IPS-18a (cell line): ENCODE results near the gene RAB11FIP4.
"Not testable (repeated sequence)": the region's sequence is repeated elsewhere in the genome, so short reads cannot be mapped to it uniquely, and the experiment has no call there.

Experiments
- H3K27ac ChIP-seq: one replicate; pipeline ENCODE4 v1.5.1; 2013; ENCODE audit warnings: low read length
- H3K27me3 ChIP-seq: one replicate; pipeline ENCODE4 v1.6.1; 2013; ENCODE audit warnings: mild to moderate bottlenecking, low read length; ENCODE audit not compliant: control insufficient read depth, insufficient read depth
- H3K36me3 ChIP-seq: one replicate; pipeline ENCODE4 v1.6.1; 2013; ENCODE audit warnings: low read depth, low read length; ENCODE audit not compliant: control insufficient read depth
- H3K4me1 ChIP-seq: one replicate; pipeline ENCODE4 v1.6.1; 2013; ENCODE audit warnings: low read depth, low read length; ENCODE audit not compliant: control insufficient read depth
- H3K4me3 ChIP-seq: one replicate; pipeline ENCODE4 v1.5.1; 2013; ENCODE audit warnings: low read length
- H3K9ac ChIP-seq: one replicate; pipeline ENCODE4 v1.6.1; 2013; ENCODE audit warnings: mild to moderate bottlenecking, low read length, moderate library complexity
- H3K9me3 ChIP-seq: one replicate; pipeline ENCODE4 v1.6.1; 2013; ENCODE audit warnings: low read depth, low read length; ENCODE audit not compliant: control insufficient read depth

The RAB11FIP4 gene

GRCh38 chr17:31374094-31374447 is 17.4 kb upstream of the RAB11FIP4 start:
- no peaks in the 10 kb centered on the region for H3K27me3 ChIP-seq

GRCh38 chr17:31374503-31374902 is 17.0 kb upstream of the RAB11FIP4 start:
- Histone ChIP-seq H3K4me3 (no peak overlapping the region), H3K9me3 (no peaks in the 10 kb centered on the region), H3K36me3 (no peaks in the 10 kb centered on the region), H3K4me1 (peaks cover 15% of the 10 kb centered on the region), H3K9ac (no peak overlapping the region), H3K27me3 (no peaks in the 10 kb centered on the region), H3K27ac (no peak overlapping the region)

More at GRCh38 chr17:31374094-31374447, 17.4 kb upstream of the RAB11FIP4 start:
- no peak overlapping the region for H3K4me3 ChIP-seq
- H3K27ac ChIP-seq = no peak overlapping the region
- no peaks in the 10 kb centered on the region for H3K36me3 ChIP-seq
- no peaks in the 10 kb centered on the region for H3K9me3 ChIP-seq
- H3K9ac ChIP-seq = no peak overlapping the region
- peaks cover 15% of the 10 kb centered on the region for H3K4me1 ChIP-seq

GRCh38 chr17:31378638-31379037 is 12.8 kb upstream of the RAB11FIP4 start:
- Histone ChIP-seq H3K4me1 (peaks cover 15% of the 10 kb centered on the region), H3K36me3 (no peaks in the 10 kb centered on the region), H3K9me3 (no peaks in the 10 kb centered on the region), H3K9ac (no peak overlapping the region), H3K27ac (peak overlapping the region; percentile 15), H3K27me3 (no peaks in the 10 kb centered on the region), H3K4me3 (no peak overlapping the region)

- Histone ChIP-seq H3K4me1 (peaks cover 15% of the 10 kb centered on the region), H3K9ac (no peak overlapping the region), H3K27ac (no peak overlapping the region), H3K4me3 (no peak overlapping the region), H3K9me3 (no peaks in the 10 kb centered on the region), H3K27me3 (no peaks in the 10 kb centered on the region), H3K36me3 (no peaks in the 10 kb centered on the region)
Measured at GRCh38 chr17:31379597-31380205, 11.8 kb upstream of the RAB11FIP4 start.

DNA sequence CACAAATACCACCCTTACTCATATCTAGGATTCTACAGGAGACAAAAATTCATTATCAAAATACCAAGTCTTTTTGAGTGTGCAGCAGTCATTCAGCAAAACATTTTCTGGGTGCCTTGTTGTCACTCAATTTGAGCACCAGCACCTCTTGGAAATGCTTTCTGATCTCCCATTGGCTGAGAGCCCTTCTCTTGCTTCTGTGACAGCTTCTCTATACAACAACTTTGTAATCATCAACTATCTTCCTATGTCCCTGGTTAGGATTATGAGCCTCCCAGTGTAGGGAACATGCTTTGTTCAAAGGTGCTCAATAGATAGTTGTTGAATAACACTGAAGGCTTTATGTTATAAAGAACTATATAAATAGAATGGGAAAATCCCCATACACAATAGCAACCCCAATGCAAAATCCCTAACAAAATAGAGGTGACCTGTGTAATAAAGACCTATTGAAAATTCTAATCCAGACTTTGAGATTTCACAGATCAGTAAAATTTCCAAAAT is 10.3 kb upstream of the RAB11FIP4 start:
- H3K36me3 ChIP-seq = no peaks in the 10 kb centered on the region
- H3K4me3 ChIP-seq = no peak overlapping the region
- H3K4me1 ChIP-seq = peaks cover 11% of the 10 kb centered on the region
- no peaks in the 10 kb centered on the region for H3K9me3 ChIP-seq
- H3K27me3 ChIP-seq = no peaks in the 10 kb centered on the region
- H3K9ac ChIP-seq = no peak overlapping the region
- H3K27ac ChIP-seq = no peak overlapping the region

- H3K27me3 ChIP-seq = not testable (repeated sequence)
Measured at GRCh38 chr17:31382668-31383275, 8.7 kb upstream of the RAB11FIP4 start.

GRCh38 chr17:31383488-31383887 is 8.0 kb upstream of the RAB11FIP4 start:
- H3K36me3 ChIP-seq, H3K4me3 ChIP-seq, H3K27me3 ChIP-seq, H3K9me3 ChIP-seq, H3K9ac ChIP-seq, H3K27ac ChIP-seq, H3K4me1 ChIP-seq: not testable (repeated sequence)

More at GRCh38 chr17:31382668-31383275, 8.7 kb upstream of the RAB11FIP4 start:
- not testable (repeated sequence) for H3K4me3 ChIP-seq, H3K36me3 ChIP-seq, H3K9ac ChIP-seq, H3K27ac ChIP-seq, H3K9me3 ChIP-seq
- peaks cover 11% of the 10 kb centered on the region for H3K4me1 ChIP-seq

DNA sequence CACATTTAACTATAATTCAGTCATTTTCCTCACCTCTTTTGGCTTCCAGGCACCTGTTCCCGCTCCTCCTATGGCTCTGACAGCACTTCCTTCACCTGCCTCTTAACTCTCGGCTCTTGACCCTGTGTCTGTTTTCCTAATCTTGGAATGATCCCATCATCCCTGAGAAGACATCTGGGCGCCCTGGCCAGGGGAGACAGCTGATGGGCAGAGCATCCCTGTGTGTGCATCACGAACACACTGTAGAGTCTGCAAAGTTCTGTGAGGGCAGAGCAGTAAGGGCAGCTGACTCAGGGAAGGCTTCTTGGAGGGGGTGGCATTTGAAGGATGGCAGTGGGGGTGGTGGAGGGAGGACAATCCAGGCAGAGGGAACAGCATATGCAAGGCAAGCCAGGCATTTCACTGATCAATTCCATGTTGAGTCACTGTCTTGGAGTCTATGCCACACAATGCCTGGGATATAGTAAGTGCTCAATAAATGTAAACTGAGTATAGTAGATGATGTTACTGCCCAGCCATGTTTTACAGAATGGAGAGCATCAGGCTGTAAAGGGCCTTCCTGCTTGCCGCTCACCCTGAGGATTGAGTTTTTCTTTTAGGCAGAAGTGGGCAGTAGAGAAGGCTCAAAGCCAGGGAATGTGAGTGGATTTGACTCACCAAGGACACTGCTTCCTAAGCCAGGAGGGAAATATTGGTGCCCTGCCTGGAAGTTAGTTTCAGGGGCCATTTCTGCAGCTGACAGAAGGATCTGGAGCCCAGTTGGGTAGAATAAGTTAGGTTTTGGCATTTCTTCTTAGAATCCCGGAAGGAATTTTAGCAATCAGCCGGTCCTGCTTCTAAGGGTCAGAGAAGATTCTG is 5.8 kb upstream of the RAB11FIP4 start:
- H3K36me3 ChIP-seq = no peaks in the 10 kb centered on the region
- H3K4me3 ChIP-seq = no peak overlapping the region
- no peaks in the 10 kb centered on the region for H3K9me3 ChIP-seq
- peaks cover 17% of the 10 kb centered on the region for H3K27me3 ChIP-seq
- peaks cover 3% of the 10 kb centered on the region for H3K4me1 ChIP-seq
- no peak overlapping the region for H3K27ac ChIP-seq
- H3K9ac ChIP-seq = no peak overlapping the region

- H3K27me3 ChIP-seq = peaks cover 23% of the 10 kb centered on the region
- H3K9ac ChIP-seq = no peak overlapping the region
- H3K4me1 ChIP-seq = peaks cover 3% of the 10 kb centered on the region
- H3K9me3 ChIP-seq = no peaks in the 10 kb centered on the region
- no peak overlapping the region for H3K27ac ChIP-seq
- H3K4me3 ChIP-seq = no peak overlapping the region
- no peaks in the 10 kb centered on the region for H3K36me3 ChIP-seq
Measured at GRCh38 chr17:31386542-31387075, 4.9 kb upstream of the RAB11FIP4 start.

DNA sequence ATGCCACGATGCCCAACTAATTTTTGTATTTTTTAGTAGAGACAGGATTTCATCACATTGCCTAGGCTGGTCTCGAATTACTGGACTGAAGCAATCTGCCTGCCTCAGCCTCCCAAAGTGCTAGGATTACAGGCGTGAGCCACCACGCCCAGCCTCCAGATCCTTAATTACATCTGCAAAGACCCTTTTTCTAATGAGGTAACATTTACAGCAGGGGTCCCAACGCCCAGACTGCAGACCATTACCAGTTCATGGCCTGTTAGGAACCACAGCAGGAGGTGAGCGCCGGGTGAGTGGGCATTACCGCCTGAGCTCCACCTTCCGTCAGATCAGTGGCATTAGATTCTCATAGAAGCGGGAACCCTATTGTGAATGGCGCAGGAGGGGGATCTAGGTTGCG is 4.0 kb upstream of the RAB11FIP4 start:
- Histone ChIP-seq H3K36me3 (no peaks in the 10 kb centered on the region), H3K4me3 (no peak overlapping the region), H3K27me3 (peaks cover 29% of the 10 kb centered on the region), H3K9ac (no peak overlapping the region), H3K27ac (no peak overlapping the region), H3K4me1 (peaks cover 3% of the 10 kb centered on the region), H3K9me3 (no peaks in the 10 kb centered on the region)

DNA sequence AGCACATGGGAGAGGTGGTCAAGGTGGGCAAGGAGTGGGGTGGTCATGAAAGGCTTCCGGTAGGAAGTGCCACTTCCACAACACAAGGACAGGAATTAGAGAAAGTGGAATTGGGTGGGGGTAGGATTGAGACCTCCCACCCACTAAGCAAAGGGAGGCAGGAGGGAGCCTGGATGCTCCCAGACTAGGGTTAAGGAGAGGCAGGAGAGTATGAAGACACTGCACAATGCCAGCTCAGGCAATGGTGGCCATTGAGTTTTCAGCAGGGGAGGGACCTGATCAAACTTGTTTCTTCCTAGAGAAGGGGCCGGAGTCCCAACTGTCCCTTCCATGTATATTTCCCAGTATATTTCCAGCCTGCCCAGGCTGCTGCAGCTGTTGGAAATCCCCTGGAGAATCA is 3.1 kb upstream of the RAB11FIP4 start:
- H3K4me3 ChIP-seq = no peak overlapping the region
- H3K4me1 ChIP-seq = peaks cover 3% of the 10 kb centered on the region
- no peak overlapping the region for H3K9ac ChIP-seq
- H3K9me3 ChIP-seq = no peaks in the 10 kb centered on the region
- peaks cover 38% of the 10 kb centered on the region for H3K27me3 ChIP-seq
- no peak overlapping the region for H3K27ac ChIP-seq
- H3K36me3 ChIP-seq = no peaks in the 10 kb centered on the region
